ENCODE data around the gene LGALS7. TPM values are rescaled to one million over a fixed set of nuclear protein-coding genes. Genes with fewer than 3 reads are reported as not detected.
A peak's percentile ranks its signal among the peaks of the same experiment; 100 is the strongest.
"Not testable (repeated sequence)": the region's sequence is repeated elsewhere in the genome, so short reads cannot be mapped to it uniquely, and the experiment has no call there.

The LGALS7 gene
- total and polyA plus RNA-seq, 2 of the 4 experiments (the other 2 are of a cell fraction), result not detected

DNA sequence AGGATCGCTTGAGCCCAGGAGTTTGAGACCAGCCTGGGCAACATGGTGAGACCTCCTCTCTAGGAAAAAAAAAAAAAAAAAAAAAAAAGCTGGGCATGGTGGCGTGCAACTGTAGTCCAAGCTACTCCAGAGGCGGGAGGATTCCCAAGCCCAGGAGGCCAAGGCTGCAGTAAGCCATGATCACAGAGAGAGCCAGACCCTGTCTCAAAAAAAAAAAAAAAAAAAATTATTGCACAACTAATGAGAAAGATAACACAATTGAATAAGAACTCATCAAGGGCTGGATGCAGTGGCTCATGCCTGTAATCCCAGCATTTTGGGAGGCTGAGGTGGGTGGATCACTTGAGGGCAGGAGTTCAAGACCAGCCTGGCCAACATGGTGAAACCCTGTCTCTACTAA is 12.7 kb upstream of the LGALS7 start:
- ATAC-seq (ENCODE audit: low read depth); in situ Hi-C loops (cut with MboI; ENCODE audit: low sequenced_read_pairs); intact Hi-C loops (cut with micrococcal nuclease): not testable (repeated sequence)

More for the DNA sequence above, 12.7 kb upstream of the LGALS7 start:
- H4K20me1 ChIP-seq (ENCODE audit: insufficient read depth, low read length); H2BK20ac ChIP-seq (ENCODE audit: low read depth, low read length); H2AK9ac ChIP-seq (replicated peaks; ENCODE audit: low read depth, low read length, poor library complexity); BruUV-seq (replicated peaks); H2AFZ ChIP-seq (replicated peaks; ENCODE audit: low read length, poor library complexity); H4K5ac ChIP-seq (ENCODE audit: low read depth, low read length); H3K4me2 ChIP-seq (ENCODE audit: low read depth, low read length); DNase-seq; H2BK15ac ChIP-seq (ENCODE audit: low read depth, low read length); H3K27ac ChIP-seq (ENCODE audit: insufficient read depth, low read length); H4K8ac ChIP-seq (ENCODE audit: low read depth in 2 of 2, low read length in 2 of 2); dilution Hi-C loops (cut with HindIII; ENCODE audit: low sequenced_read_pairs, unreplicated experiment); CTCF ChIA-PET; H3K4ac ChIP-seq (ENCODE audit: low read depth, low read length); H4K91ac ChIP-seq (ENCODE audit: insufficient read depth, low read depth, low read length); H2AK5ac ChIP-seq (ENCODE audit: low read depth, low read length); H3K14ac ChIP-seq (replicated peaks; ENCODE audit: low read depth, low read length); H2BK5ac ChIP-seq (ENCODE audit: low read depth, low read length, poor library complexity, severe bottlenecking); H3K9me3 ChIP-seq (ENCODE audit: control insufficient read depth, insufficient read depth, low read length); H3K36me3 ChIP-seq (ENCODE audit: control insufficient read depth, insufficient read depth, low read length); H3K27me3 ChIP-seq (ENCODE audit: control insufficient read depth, insufficient read depth, low read length); H3K4me1 ChIP-seq (ENCODE audit: control insufficient read depth, insufficient read depth, low read length); H3K9ac ChIP-seq (ENCODE audit: low read depth, low read length); H3K23ac ChIP-seq (ENCODE audit: low read depth, low read length); H3K9me1 ChIP-seq (ENCODE audit: insufficient read depth, low read length); H3K18ac ChIP-seq (ENCODE audit: low read depth, low read length); H3K4me3 ChIP-seq (ENCODE audit: insufficient read depth, low read depth, low read length); H3K56ac ChIP-seq (ENCODE audit: extremely low read depth, insufficient read depth, low read length); H2BK120ac ChIP-seq (ENCODE audit: low read depth, low read length); H3K79me1 ChIP-seq (ENCODE audit: low read depth in 1 of 2, low read length in 2 of 2): not testable (repeated sequence)
- TF ChIP-seq CEBPB (IDR thresholded peaks at IDR 0.05; ENCODE audit: low read depth, low read length), result 0 out of 2 replicates have a peak, but pooled peaks have one; percentile 36
- WGBS, 2 experiments (ENCODE audit: extremely low coverage in 2 of 2, insufficient read length in 1 of 2), result no CpG with 5 or more reads among the region's 3 CpGs
- POLR2A ChIA-PET (ENCODE audit: unreplicated experiment), result interaction anchor here (0.6 kb wide), 2 partner anchors 17 to 126 kb away, joined by 5 to 8 read pairs; no protein-coding TSS in a partner anchor
